Measurements from ENCODE around the gene LTO1. TPM values are rescaled to one million over a fixed set of nuclear protein-coding genes. Genes with fewer than 3 reads are reported as not detected.

LTO1 gene
- total and polyA plus RNA-seq, 10 of the 15 experiments (the other 5 are each of a cell fraction or from before 2014, with no cell fraction given): 2.6 to 27.5 (median 14.4) TPM

GRCh38 chr11:69664103-69664775, 10.9 kb downstream of the LTO1 start:
- no peak overlapping the region for H3K4me3 ChIP-seq
- WGBS (ENCODE audit: insufficient coverage, insufficient replicate concordance, low lambda C conversion rate, missing lambda C conversion rate): 94% methylated on average over 16 of the region's 17 CpGs
- TF ChIP-seq HDAC2 (IDR thresholded peaks at IDR 0.05) (no peak), SUZ12 (IDR thresholded peaks at IDR 0.05; ENCODE audit: unreplicated experiment) (no peak), TBL1XR1 (IDR thresholded peaks at IDR 0.05; ENCODE audit: low read depth, low read length) (no peak), MLLT1 (IDR thresholded peaks at IDR 0.05) (no peak), CHD4 (IDR thresholded peaks at IDR 0.05) (no peak), CREM (IDR thresholded peaks at IDR 0.05; ENCODE audit: low read depth) (no peak), ZBTB11 (CRISPR knock-in tag; IDR thresholded peaks at IDR 0.05) (no peak), RELB (IDR thresholded peaks at IDR 0.05; ENCODE audit: low read depth) (no peak), DPF2 (IDR thresholded peaks at IDR 0.05) (no peak), SMARCA5 (IDR thresholded peaks at IDR 0.05) (no peak), E4F1 (IDR thresholded peaks at IDR 0.05; ENCODE audit: borderline replicate concordance, partially characterized antibody) (no peak), SMC3 (IDR thresholded peaks at IDR 0.05; ENCODE audit: borderline replicate concordance, low read length) (no peak), HSF1 (IDR thresholded peaks at IDR 0.05; ENCODE audit: low read depth, low read length) (no peak), TAF1 (IDR thresholded peaks at IDR 0.05; ENCODE audit: borderline replicate concordance, low read depth, low read length) (no peak)

More at GRCh38 chr11:69664103-69664775, 10.9 kb downstream of the LTO1 start:
- Histone ChIP-seq H3K27ac (ENCODE audit: control insufficient read depth, insufficient read depth) (no peak overlapping the region), H2AFZ (ENCODE audit: control insufficient read depth, low read depth, low read length) (no peak overlapping the region), H3K36me3 (ENCODE audit: control insufficient read depth in 2 of 2, insufficient read depth in 2 of 2, low read length in 1 of 2) (peaks cover 0 to 9% of the 10 kb centered on the region in 2 experiments; a peak in 2 of 4 replicates), H3K9ac (ENCODE audit: control insufficient read depth, insufficient read depth, low read length) (no peak overlapping the region), H3K27me3 (replicated peaks in 1 of 2; ENCODE audit: control insufficient read depth in 2 of 2, insufficient read depth in 2 of 2, low read length in 1 of 2) (no peaks in the 10 kb centered on the region), H3K4me1 (ENCODE audit: control insufficient read depth, insufficient read depth, low read length) (no peaks in the 10 kb centered on the region), H3K4me2 (ENCODE audit: control insufficient read depth, insufficient read depth) (no peak overlapping the region), H3K79me2 (ENCODE audit: control insufficient read depth, insufficient read depth, low read length) (no peaks in the 10 kb centered on the region), H3K9me3 (replicated peaks; ENCODE audit: control insufficient read depth, insufficient read depth, low read length) (no peaks in the 10 kb centered on the region), H4K20me1 (ENCODE audit: control insufficient read depth, insufficient read depth) (peaks cover 3% of the 10 kb centered on the region; the same call in 1 of the 2 replicates)
- FAIRE-seq (no peak), DNase-seq (ENCODE audit: low read depth, low spot score) (no peak), ATAC-seq (no peak)
- SMC1A ChIA-PET (ENCODE audit: uncharacterized antibody, unreplicated experiment): no interaction called here
- intact Hi-C loops (cut with micrococcal nuclease; ENCODE audit: unreplicated experiment): no loop called here
- POLR2A ChIA-PET: no interaction called here
- RAD21 ChIA-PET (ENCODE audit: unreplicated experiment): no interaction called here
- CTCF ChIA-PET: interaction anchor here (1.2 kb wide), 1 partner anchor 10 kb away, joined by 4 read pairs; no protein-coding TSS in a partner anchor
- in situ Hi-C loops (cut with MboI): loop anchor here (10.0 kb wide), 1 partner anchor 559 kb away; no protein-coding TSS in a partner anchor
- no TSS peak for BruUV-seq (replicated peaks)
